NCI-H1092 (cell line): Measurements from ENCODE around the gene PMFBP1.

Experiments
- DNase-seq: peaks from one replicate; lab custom pipeline; 2025; lab: John Stamatoyannopoulos, UW

The PMFBP1 gene

GRCh38 chr16:72182976-72183375 lies 11.0 kb upstream of the PMFBP1 start:
- no peak for DNase-seq

DNA sequence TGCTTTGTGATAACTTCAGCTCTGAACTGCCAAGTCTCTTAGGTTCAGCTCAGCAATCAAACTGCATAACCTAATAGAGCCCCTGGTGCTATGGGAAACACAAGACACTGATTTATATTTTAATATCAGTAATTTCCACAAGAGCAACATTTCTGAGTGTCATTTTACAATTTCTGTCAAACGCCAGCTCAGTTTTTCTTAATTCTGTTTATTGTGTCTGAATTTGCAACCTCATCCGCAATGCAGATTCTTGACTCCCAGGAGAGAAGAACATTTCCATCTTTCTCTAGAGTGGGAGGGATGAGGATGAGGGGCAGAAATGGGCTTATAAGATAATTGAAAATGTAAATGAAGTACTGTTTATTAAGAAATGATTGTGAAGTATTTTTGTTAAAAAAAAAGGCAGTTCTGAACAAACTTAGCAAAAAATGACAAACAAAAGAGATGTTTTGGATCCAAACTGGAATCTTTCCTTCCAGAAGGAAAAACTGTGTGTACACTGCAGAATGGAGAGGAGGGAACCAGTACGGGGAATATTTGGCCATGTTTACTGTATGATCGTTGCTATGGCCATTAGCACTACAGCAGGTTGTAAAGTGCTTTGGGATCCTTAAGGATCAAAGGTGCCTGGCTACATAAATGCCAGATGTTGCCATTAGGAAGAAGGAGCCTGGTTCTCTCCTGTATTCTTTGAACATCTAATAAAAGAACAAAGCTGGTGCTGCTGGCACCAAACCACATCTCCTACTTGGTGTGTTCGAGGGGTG lies 7.4 kb upstream of the PMFBP1 start:
- no peak for DNase-seq

- DNase-seq, result no peak
These were observed 2.8 kb upstream of the PMFBP1 start for GRCh38 chr16:72174726-72175125.

DNA sequence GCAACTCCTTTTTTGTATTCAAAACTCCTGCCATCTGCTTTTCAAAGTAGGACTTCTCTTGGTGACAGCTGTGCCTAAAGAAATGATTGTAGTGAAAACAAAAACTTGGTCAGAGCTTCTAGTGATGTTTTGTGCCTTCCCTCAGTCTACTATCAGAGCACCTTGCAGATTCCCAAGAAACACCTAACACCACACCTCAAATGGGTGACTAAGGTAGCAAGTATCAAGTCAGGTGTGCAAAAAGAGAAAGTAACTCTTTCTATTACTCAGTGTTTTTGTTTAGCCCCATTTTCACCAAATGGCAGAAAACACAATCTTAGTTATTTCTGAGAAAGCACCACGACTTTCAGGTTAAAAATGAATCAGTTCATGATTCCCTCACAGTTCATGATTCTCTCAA lies 2.0 kb upstream of the PMFBP1 start:
- DNase-seq, result no peak

DNA sequence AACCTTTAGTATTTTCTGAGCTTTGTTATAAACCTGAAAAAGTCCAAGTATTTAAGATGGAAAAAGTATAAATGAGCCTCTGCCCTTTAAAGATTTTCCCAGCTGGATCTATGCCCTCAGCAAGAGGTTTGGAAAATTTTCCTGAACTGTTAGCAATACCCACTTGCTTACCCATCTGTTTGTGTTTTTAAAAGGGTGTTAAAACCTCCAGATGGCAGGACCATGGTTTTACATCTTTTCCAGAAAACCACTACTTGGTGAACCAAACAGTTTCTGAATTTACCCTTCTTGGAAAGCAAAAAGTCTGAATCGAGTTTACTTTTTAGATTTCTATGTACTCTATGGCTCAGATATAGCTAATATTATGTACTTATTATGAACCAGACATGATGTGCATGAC lies 719 bp downstream of the PMFBP1 start:
- DNase-seq, result no peak

- DNase-seq, result no peak
These were observed 2.2 kb downstream of the PMFBP1 start for GRCh38 chr16:72169708-72170107.

GRCh38 chr16:72168365-72168764 lies 3.6 kb downstream of the PMFBP1 start:
- no peak for DNase-seq

DNA sequence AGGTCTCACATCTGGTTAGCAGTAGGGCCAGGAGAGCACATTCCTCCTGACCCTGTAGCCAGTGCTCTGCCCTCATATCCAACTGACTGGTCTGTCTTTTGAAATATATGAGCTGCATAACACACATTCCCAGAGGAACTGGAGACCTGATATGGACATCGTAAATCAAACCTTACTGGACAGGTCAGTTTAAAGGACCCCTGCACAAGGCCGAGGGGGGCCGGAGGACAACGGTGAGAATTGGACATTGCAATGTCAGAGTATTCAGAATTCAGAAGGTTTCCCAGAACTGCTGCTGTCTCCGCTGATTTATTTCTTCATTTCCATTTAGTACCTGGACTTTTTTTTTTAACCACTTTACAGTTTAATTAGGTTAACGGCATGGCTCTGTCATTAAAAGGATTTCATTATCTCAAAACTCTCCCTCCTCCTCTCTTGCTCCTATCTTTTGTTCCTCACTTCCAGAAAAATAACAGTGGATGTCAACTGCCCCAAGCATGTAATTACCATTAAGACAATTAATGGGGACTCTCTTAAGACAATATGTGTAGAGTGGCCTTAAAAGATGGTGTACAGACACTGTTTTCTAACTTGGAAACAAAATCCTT lies 4.9 kb downstream of the PMFBP1 start:
- no peak for DNase-seq

DNA sequence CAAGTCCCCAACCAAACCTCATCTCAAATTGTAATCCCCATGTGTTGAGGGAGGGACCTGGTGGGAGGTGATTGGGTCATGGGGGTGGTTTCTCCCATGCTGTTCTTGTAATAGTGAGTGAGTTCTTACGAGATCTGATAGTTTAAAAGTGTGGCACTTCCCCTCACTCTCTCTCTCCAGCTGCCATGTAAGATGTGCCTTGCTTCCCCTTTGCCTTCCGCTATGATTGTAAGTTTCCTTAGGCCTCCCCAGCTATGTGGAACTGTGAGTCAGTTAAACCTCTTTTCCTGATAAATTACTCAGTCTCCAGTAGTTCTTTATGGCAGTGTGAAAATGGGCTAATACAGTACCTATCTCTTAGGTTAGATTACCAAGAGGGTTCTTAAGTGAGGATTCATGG lies 5.8 kb downstream of the PMFBP1 start:
- no peak for DNase-seq

DNA sequence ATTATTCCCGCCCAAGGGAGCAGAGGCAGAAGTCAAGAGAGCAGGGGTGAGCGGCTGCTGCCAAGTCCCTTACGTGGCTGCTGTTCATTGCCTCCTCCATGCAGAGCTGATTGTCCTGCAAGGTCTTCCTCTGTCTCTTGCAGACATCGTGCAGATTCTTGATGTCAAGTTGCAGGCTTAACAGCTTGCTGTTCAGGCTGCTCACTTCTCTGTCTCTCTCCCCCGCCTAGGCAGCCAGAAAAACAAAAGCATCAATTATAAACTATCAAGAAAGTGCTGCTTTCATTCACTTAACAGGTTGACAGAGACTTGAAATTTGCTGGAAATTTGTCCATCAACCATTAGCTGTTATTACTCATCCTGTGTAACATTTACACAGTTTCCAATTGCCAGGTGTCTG lies 7.3 kb downstream of the PMFBP1 start:
- DNase-seq, result no peak

DNA sequence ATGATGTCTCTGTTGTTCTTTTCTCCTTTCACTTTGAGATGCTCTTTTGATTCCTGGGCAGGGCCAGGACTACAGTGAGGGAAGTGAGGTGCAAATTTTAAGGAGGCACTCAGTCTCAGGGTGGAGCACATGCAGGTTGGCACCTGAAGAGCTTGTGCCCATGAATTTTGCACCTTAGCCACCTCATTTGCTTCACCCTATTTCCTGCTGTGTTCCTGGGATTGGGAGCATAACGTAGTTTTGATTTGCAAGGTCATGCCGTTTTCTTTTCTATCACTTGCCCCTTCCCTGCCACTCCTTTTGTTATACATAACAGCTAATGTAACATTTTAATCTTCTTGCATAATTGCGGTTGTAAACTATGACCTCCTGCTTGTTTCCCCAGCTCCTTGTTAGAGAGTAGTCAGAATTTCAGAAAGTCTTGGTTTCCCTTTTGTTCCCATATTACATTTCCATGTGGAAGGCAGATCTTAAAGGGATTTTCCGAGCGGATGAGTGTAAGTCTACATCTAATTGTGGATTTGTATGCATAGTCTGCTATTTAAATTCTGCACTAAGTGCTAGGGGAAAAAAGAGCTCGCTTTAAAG lies 9.8 kb downstream of the PMFBP1 start:
- DNase-seq, result no peak

GRCh38 chr16:72159801-72160200 lies 12.2 kb downstream of the PMFBP1 start:
- no peak for DNase-seq

DNA sequence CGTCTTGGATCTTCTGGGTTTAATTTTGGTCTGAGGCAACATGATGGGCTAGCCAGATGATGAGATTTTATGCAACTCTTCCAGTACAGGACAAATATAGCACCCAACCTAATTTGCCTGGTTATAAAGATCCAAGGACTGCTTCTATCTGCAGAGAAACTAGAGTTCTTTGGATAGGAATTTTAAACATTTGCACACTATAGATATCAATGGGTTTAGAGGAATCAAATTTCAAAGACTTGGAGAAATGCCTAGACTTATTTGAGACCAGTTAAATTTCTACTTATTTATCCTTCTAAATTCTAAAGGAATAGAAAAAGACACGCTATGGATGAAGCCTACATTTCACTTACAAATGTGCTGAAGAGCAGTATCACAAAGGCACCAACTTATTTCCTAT lies 12.6 kb downstream of the PMFBP1 start:
- no peak for DNase-seq

- no peak for DNase-seq
These were observed 22.1 kb downstream of the PMFBP1 start for GRCh38 chr16:72149676-72150464.

DNA sequence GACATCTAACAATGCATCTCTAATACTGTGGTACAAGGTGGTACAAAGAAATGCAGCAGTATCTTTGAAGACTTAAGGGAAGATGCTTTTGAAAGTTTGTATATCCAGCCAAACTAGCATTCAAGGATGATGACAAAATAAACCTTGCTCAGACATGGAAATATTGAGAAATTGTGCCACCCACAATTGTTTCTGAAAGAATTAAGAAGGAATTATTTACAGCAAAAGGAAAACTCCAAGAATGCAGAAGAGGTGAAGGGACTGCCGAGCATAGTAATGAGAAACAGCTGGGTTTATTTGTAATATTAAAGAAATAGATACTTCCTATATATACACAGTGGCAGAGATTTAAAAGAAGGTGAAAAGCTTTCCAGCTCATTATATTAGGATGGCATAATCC lies 29.5 kb downstream of the PMFBP1 start:
- DNase-seq, result no peak

DNA sequence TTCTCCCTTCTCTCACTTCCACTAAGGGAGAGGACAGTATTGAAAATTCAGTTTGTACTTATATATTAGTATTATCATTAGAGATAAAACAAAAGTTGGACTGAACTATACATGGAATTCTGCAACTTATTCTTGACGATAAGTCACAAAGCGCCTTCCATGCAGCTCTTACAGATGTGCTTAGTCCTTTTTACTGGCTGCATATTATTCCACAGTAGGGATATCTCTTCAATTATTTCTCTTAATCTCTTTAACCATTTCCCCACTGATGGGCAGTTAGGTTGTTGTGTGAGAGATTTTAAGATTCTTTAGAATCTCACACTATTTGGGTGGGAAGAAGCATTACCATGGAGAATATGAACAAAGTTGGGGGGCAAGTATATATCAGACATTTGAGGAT lies 32.0 kb downstream of the PMFBP1 start:
- DNase-seq, result no peak

GRCh38 chr16:72138064-72138572 lies 33.8 kb downstream of the PMFBP1 start:
- no peak for DNase-seq

- DNase-seq, result no peak
These were observed 34.4 kb downstream of the PMFBP1 start for GRCh38 chr16:72137380-72138063.

GRCh38 chr16:72134507-72134906 lies 37.4 kb downstream of the PMFBP1 start:
- DNase-seq, result no peak

DNA sequence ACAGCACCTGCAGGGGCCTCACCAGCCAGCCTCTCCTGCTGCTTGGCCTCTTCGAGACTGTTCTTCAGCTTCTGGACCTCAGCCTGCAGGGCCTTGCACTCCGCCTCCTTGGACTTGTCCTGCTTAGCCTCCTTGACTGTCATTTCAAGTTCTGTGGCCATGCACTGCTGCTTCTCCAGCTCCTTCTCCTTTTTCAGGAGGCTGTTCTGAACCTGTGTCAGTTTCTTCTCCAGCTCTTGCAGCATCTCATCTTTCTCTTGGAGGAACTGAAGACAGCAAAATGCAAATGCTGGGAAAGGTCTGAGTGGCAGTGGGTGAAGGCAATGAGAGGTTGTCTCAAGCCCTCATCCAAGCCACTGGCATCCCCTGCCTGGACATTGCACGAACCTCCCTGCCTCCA lies 39.2 kb downstream of the PMFBP1 start:
- no peak for DNase-seq

- no peak for DNase-seq
These were observed 40.9 kb downstream of the PMFBP1 start for GRCh38 chr16:72131036-72131435.
